SK-N-SH (cell line): ENCODE results near the gene PEG3. TPM values are rescaled to one million over a fixed set of nuclear protein-coding genes. Genes with fewer than 3 reads are reported as not detected.

Experiments
- CTCF ChIA-PET: fragments of 300-600, 350-600 bp; formaldehyde crosslinking; extraction: SDS; loops from one replicate; lab custom pipeline; 2021; lab: Yijun Ruan, JAX
- POLR2A ChIA-PET: fragments of 350-600 bp; sonication (Branson Sonifier 250); formaldehyde crosslinking; extraction: SDS; loops from one replicate; lab custom pipeline; 2020; ENCODE audit warnings: antibody characterized with exemption, inconsistent platforms; lab: Yijun Ruan, JAX
- DNase-seq: peaks from one replicate; pipeline ENCODE4 v3.0.0; 2012
- H2AFZ ChIP-seq: fragments of 200-600 bp; sonication (generic); 2 replicates; pipeline ENCODE4 v1.8.1; 2016; ENCODE audit warnings: antibody characterized with exemption, mild to moderate bottlenecking, low read depth
- H3F3A ChIP-seq: fragments of 200-600 bp; sonication (generic); replicated peaks from 2 replicates; pipeline ENCODE3; 2016; ENCODE audit warnings: antibody characterized with exemption, mild to moderate bottlenecking; ENCODE audit not compliant: insufficient read depth
- H3K27ac ChIP-seq, 2 experiments: fragments of 200-500 bp in 1 of 2; fragments of 200-600 bp in 1 of 2; sonication (Bioruptor generic) in 1 of 2; sonication (generic), shearing (Covaris generic) in 1 of 2; 2 replicates each; pipeline versions ENCODE4 v1.5.1 to v1.6.1; 2014 to 2016; ENCODE audit warnings: low read depth in 2 of 2, inconsistent platforms in 1 of 2, low read length in 1 of 2, mild to moderate bottlenecking in 1 of 2, mixed read lengths in 1 of 2
- H3K27me3 ChIP-seq: fragments of 200-600 bp; sonication (generic), shearing (Covaris generic); 2 replicates; pipeline ENCODE4 v1.6.1; 2016; ENCODE audit warnings: mixed run types; ENCODE audit not compliant: insufficient read depth
- H3K36me3 ChIP-seq, 2 experiments: fragments of 200-500 bp in 1 of 2; fragments of 200-600 bp in 1 of 2; sonication (Bioruptor generic) in 1 of 2; sonication (generic) in 1 of 2; replicated peaks in 1 of 2; 2 replicates each; pipeline versions ENCODE3 to v1.5.1; 2014 to 2016; ENCODE audit warnings: low read length in 1 of 2, mild to moderate bottlenecking in 1 of 2; ENCODE audit not compliant: insufficient read depth in 2 of 2, control insufficient read depth in 1 of 2
- H3K4me1 ChIP-seq, 2 experiments: fragments of 200-500 bp in 1 of 2; fragments of 200-600 bp in 1 of 2; sonication (Bioruptor generic) in 1 of 2; sonication (generic), shearing (Covaris generic) in 1 of 2; 2 replicates each; pipeline versions ENCODE4 v1.5.1 to v1.6.1; 2014 to 2016; ENCODE audit warnings: low read depth in 1 of 2, low read length in 1 of 2, mixed run types in 1 of 2; ENCODE audit not compliant: insufficient read depth in 2 of 2, control insufficient read depth in 1 of 2
- H3K4me2 ChIP-seq: fragments of 200-600 bp; sonication (generic), shearing (Covaris generic); 2 replicates; pipeline ENCODE4 v1.6.1; 2017; ENCODE audit warnings: mixed run types
- H3K4me3 ChIP-seq, 2 experiments: fragments of 200-500 bp in 1 of 2; fragments of 200-600 bp in 1 of 2; sonication (Bioruptor generic) in 1 of 2; sonication (generic), shearing (Covaris generic) in 1 of 2; 2 replicates each; pipeline versions ENCODE4 v1.5.1 to v1.8.1; 2014 to 2016; ENCODE audit warnings: low read depth in 2 of 2, inconsistent platforms in 1 of 2, low read length in 1 of 2, mild to moderate bottlenecking in 1 of 2, mixed read lengths in 1 of 2, moderate library complexity in 1 of 2
- H3K79me2 ChIP-seq: fragments of 200-600 bp; sonication (generic); 2 replicates; pipeline ENCODE4 v1.8.1; 2017; ENCODE audit warnings: mild to moderate bottlenecking; ENCODE audit not compliant: insufficient read depth
- H3K9ac ChIP-seq: fragments of 200-600 bp; sonication (generic); 2 replicates; pipeline ENCODE4 v1.6.1; 2017; ENCODE audit warnings: mixed run types
- H3K9me2 ChIP-seq: fragments of 200-600 bp; sonication (generic); 2 replicates; pipeline ENCODE4 v1.6.1; 2017; ENCODE audit warnings: mixed run types
- H3K9me3 ChIP-seq: fragments of 200-600 bp; sonication (generic); 2 replicates; pipeline ENCODE4 v1.6.1; 2017; ENCODE audit warnings: mixed run types, mild to moderate bottlenecking, moderate library complexity
- H4K20me1 ChIP-seq: fragments of 200-600 bp; sonication (generic); 2 replicates; pipeline ENCODE4 v1.6.1; 2017; ENCODE audit warnings: mild to moderate bottlenecking, mixed run types; ENCODE audit not compliant: insufficient read depth
- FOSL2 ChIP-seq: IDR thresholded peaks from 2 replicates; pipeline ENCODE4 v1.4.0; 2012; ENCODE audit warnings: low read depth, mild to moderate bottlenecking, moderate library complexity, borderline replicate concordance
- JUND ChIP-seq: IDR thresholded peaks from 2 replicates; pipeline ENCODE4 v1.4.0; 2012
- MEF2A ChIP-seq: IDR thresholded peaks from 2 replicates; pipeline ENCODE4 v1.4.0; 2012; ENCODE audit warnings: low read depth, borderline replicate concordance
- NRF1 ChIP-seq: IDR thresholded peaks from 2 replicates; pipeline ENCODE4 v1.6.1; 2012; ENCODE audit warnings: low read depth, mild to moderate bottlenecking, low read length
- RCOR1 ChIP-seq: fragments of 150-350 bp; IDR thresholded peaks from 2 replicates; pipeline ENCODE4 v1.6.1; 2017; ENCODE audit warnings: antibody characterized with exemption, low read length
- SMC3 ChIP-seq: IDR thresholded peaks from 2 replicates; pipeline ENCODE4 v1.6.1; 2012; ENCODE audit warnings: low read depth, low read length, improper control_type of control experiment
- TAF1 ChIP-seq: IDR thresholded peaks from 2 replicates; pipeline ENCODE4 v1.6.1; 2012; ENCODE audit warnings: low read depth, mild to moderate bottlenecking, low read length, moderate library complexity, borderline replicate concordance
- TCF12 ChIP-seq: IDR thresholded peaks from 2 replicates; pipeline ENCODE4 v1.4.0; 2012
- WGBS: methylation state at CpG from one replicate; pipeline ENCODE4 v1.1.6; 2017; ENCODE audit warnings: low lambda C conversion rate; 5-methylcytosine and 5-hydroxymethylcytosine counted together
- polyA plus RNA-seq, 3 experiments: library from polyadenylated mRNA; depleted of rRNA; stranded (reverse); fragments of >200 nt; gene quantifications; 2 replicates each; pipeline ENCODE4 v1.2.3, GENCODE V29; 2012
- TF ChIP-seq, protein P1 (sequence below): fragments of 200-600 bp; sonication (generic); IDR thresholded peaks from 2 replicates; pipeline ENCODE4 v1.6.1; 2017; ENCODE audit warnings: antibody characterized with exemption, mild to moderate bottlenecking, moderate library complexity
- TF ChIP-seq, protein P2 (sequence below): fragments of 150-350 bp; IDR thresholded peaks from 2 replicates; pipeline ENCODE4 v1.6.1; 2016; ENCODE audit warnings: mild to moderate bottlenecking, low read depth, low read length
- TF ChIP-seq, protein P3 (sequence below): IDR thresholded peaks from 2 replicates; pipeline ENCODE4 v1.4.0; 2012; ENCODE audit warnings: low read depth, borderline replicate concordance
- TF ChIP-seq, protein P4 (sequence below): fragments of 150-350 bp; IDR thresholded peaks from 2 replicates; pipeline ENCODE4 v1.6.1; 2017; ENCODE audit warnings: antibody characterized with exemption, low read length, low read depth, borderline replicate concordance

Gene PEG3
- polyA plus RNA-seq, 1 of the 3 experiments (the other 2 are of a cell fraction), result 0.12 TPM

DNA sequence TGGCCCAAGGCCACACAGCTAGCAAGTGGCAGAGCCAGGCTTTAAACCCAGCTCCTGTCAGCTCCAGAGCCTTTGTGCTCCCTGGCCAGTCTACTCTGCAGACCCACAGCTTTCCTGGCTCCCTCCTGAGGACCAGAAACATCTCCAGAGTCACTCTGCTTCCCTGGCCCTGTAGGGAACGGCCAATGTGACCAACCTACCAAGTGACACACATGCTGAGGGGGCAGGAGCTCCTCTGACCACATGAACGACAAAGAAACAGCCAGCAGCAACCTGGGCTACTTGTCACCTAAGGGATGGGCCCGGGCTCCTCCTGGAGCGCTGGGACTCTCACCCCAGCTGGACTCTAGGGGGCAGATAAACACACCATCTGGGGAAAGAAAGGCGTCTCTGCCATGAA, 19.3 kb downstream of the PEG3 start:
- H3K27me3 ChIP-seq, result no peaks in the 10 kb centered on the region
- TF ChIP-seq SMC3 (no peak), TAF1 (no peak), FOSL2 (no peak), RCOR1 (no peak)
- TF ChIP-seq, protein P1, sequence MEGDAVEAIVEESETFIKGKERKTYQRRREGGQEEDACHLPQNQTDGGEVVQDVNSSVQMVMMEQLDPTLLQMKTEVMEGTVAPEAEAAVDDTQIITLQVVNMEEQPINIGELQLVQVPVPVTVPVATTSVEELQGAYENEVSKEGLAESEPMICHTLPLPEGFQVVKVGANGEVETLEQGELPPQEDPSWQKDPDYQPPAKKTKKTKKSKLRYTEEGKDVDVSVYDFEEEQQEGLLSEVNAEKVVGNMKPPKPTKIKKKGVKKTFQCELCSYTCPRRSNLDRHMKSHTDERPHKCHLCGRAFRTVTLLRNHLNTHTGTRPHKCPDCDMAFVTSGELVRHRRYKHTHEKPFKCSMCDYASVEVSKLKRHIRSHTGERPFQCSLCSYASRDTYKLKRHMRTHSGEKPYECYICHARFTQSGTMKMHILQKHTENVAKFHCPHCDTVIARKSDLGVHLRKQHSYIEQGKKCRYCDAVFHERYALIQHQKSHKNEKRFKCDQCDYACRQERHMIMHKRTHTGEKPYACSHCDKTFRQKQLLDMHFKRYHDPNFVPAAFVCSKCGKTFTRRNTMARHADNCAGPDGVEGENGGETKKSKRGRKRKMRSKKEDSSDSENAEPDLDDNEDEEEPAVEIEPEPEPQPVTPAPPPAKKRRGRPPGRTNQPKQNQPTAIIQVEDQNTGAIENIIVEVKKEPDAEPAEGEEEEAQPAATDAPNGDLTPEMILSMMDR, result no peak
- no peak overlapping the region for H3K9ac ChIP-seq
- no peak for DNase-seq
- H3K36me3 ChIP-seq, result no peaks in the 10 kb centered on the region
- H3K9me2 ChIP-seq, result no peaks in the 10 kb centered on the region
- no peaks in the 10 kb centered on the region for H3K9me3 ChIP-seq
- no peaks in the 10 kb centered on the region for H3K79me2 ChIP-seq
- ChIA-PET POLR2A (no interaction called here), CTCF (interaction anchor here (2.0 kb wide), 1 partner anchor 16 kb away, joined by 7 read pairs; no protein-coding TSS in a partner anchor)
- no peak overlapping the region for H3K4me2 ChIP-seq
- 14% methylated on average over 5 of the region's 5 CpGs for WGBS
- no peak overlapping the region for H2AFZ ChIP-seq
- H3F3A ChIP-seq, result no peaks in the 10 kb centered on the region
- no peak overlapping the region for H3K27ac ChIP-seq
- H3K4me3 ChIP-seq, result no peak overlapping the region
- no peaks in the 10 kb centered on the region for H3K4me1 ChIP-seq
- no peaks in the 10 kb centered on the region for H4K20me1 ChIP-seq

DNA sequence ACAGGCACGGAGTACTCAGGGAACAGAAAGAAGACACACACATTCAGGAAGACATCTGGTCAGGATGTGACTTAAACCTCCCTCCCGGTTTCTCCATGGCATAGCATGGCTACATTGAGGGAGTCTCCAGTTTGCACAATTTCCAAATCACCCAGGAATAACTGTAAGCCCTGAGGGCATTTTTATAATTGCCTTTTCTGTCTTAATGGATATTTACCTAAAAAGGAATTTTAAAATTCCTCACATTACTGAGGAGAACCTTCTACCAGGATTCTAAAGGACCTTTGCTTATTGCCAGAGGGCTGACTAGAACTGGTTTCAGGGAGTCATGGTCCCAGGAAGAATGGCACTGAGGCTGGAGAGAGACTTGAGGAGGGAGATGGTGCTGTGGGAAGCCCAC, 21.4 kb downstream of the PEG3 start:
- Histone ChIP-seq H3F3A (no peaks in the 10 kb centered on the region), H3K9me3 (no peaks in the 10 kb centered on the region), H3K27ac (no peak overlapping the region), H3K9ac (no peak overlapping the region), H2AFZ (no peak overlapping the region), H3K79me2 (no peaks in the 10 kb centered on the region), H4K20me1 (no peaks in the 10 kb centered on the region), H3K4me2 (no peak overlapping the region), H3K36me3 (no peaks in the 10 kb centered on the region), H3K4me3 (no peak overlapping the region), H3K4me1 (no peaks in the 10 kb centered on the region), H3K9me2 (no peaks in the 10 kb centered on the region), H3K27me3 (no peaks in the 10 kb centered on the region)
- TF ChIP-seq MEF2A (no peak), JUND (no peak)
- TF ChIP-seq, protein P2, sequence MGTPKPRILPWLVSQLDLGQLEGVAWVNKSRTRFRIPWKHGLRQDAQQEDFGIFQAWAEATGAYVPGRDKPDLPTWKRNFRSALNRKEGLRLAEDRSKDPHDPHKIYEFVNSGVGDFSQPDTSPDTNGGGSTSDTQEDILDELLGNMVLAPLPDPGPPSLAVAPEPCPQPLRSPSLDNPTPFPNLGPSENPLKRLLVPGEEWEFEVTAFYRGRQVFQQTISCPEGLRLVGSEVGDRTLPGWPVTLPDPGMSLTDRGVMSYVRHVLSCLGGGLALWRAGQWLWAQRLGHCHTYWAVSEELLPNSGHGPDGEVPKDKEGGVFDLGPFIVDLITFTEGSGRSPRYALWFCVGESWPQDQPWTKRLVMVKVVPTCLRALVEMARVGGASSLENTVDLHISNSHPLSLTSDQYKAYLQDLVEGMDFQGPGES, result no peak
- no peak for DNase-seq
- WGBS, result 8% methylated on average over 2 of the region's 2 CpGs
- ChIA-PET CTCF (no interaction called here), POLR2A (no interaction called here)

DNA sequence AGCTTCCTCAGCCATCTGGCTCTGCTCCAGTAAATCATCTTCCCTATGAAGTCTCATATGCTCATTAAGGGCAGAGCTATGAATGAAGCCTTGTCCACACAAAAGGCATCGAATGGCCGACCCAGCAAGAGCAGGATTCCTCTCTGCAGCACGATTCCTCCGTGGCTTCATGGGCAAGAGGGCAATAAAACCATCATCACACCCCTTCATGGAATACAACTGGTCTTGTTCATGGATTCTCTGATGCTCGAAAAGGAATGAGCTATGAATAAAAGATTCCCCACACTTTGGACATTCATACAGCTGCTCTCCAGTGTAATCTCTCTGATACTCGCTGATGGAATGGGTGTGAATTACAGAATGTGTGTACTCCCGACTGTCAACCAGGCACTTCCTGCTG, 25.9 kb downstream of the PEG3 start:
- POLR2A ChIA-PET, result no interaction called here
- Histone ChIP-seq H3K27me3 (no peaks in the 10 kb centered on the region), H3K4me2 (no peak overlapping the region), H3K9ac (no peak overlapping the region), H2AFZ (no peak overlapping the region), H3K79me2 (no peaks in the 10 kb centered on the region), H3K4me1 (no peaks in the 10 kb centered on the region), H3K4me3 (no peak overlapping the region), H3K9me2 (no peaks in the 10 kb centered on the region), H3K9me3 (0 out of 2 replicates have a peak, but pooled peaks cover 4% of the 10 kb centered on the region), H4K20me1 (no peaks in the 10 kb centered on the region), H3K27ac (no peak overlapping the region), H3K36me3 (no peaks in the 10 kb centered on the region), H3F3A (no peaks in the 10 kb centered on the region)
- no peak for DNase-seq
- WGBS, result 11% methylated on average over 7 of the region's 7 CpGs
- CTCF ChIA-PET, result interaction anchor here (1.5 kb wide), 1 partner anchor 23 kb away, joined by 5 read pairs; no protein-coding TSS in a partner anchor
- TF ChIP-seq, protein P3, sequence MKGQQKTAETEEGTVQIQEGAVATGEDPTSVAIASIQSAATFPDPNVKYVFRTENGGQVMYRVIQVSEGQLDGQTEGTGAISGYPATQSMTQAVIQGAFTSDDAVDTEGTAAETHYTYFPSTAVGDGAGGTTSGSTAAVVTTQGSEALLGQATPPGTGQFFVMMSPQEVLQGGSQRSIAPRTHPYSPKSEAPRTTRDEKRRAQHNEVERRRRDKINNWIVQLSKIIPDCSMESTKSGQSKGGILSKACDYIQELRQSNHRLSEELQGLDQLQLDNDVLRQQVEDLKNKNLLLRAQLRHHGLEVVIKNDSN, result no peak
- TF ChIP-seq NRF1 (no peak), TCF12 (no peak)
- TF ChIP-seq, protein P1, result no peak
- TF ChIP-seq, protein P4, sequence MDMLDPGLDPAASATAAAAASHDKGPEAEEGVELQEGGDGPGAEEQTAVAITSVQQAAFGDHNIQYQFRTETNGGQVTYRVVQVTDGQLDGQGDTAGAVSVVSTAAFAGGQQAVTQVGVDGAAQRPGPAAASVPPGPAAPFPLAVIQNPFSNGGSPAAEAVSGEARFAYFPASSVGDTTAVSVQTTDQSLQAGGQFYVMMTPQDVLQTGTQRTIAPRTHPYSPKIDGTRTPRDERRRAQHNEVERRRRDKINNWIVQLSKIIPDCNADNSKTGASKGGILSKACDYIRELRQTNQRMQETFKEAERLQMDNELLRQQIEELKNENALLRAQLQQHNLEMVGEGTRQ, result no peak
